T-helper 2 cell treated with Interferon-gamma antibody and Interleukin-4, amounts not matched to agents 5 μg/mL and 100 μg/mL, for 36 hours (primary cell): Measurements from ENCODE around the gene MYO6.

Experiments used
- DNase-seq: peaks from one replicate; pipeline ENCODE4 v3.0.0; 2021; ENCODE audit warnings: low spot score
- H3K27ac Mint-ChIP-seq: one replicate; pipeline ENCODE4 v1.8.0; 2021; ENCODE audit warnings: mild to moderate bottlenecking, mixed read lengths
- H3K27me3 Mint-ChIP-seq: one replicate; pipeline ENCODE4 v1.8.0; 2021; ENCODE audit warnings: low read depth, mixed read lengths
- H3K36me3 Mint-ChIP-seq: one replicate; pipeline ENCODE4 v1.8.0; 2021; ENCODE audit warnings: low read depth, mixed read lengths
- H3K4me1 Mint-ChIP-seq: one replicate; pipeline ENCODE4 v1.8.0; 2021; ENCODE audit warnings: low read depth, mixed read lengths
- H3K4me3 Mint-ChIP-seq: one replicate; pipeline ENCODE4 v1.8.0; 2022; ENCODE audit warnings: mild to moderate bottlenecking, moderate library complexity, mixed read lengths
- H3K9me3 Mint-ChIP-seq: one replicate; pipeline ENCODE4 v1.8.0; 2021; ENCODE audit warnings: mixed read lengths

Gene MYO6

GRCh38 chr6:75940564-75940963 is 191.5 kb downstream of the MYO6 start:
- Mint-ChIP-seq H3K27me3 (peaks cover 9% of the 10 kb centered on the region), H3K27ac (no peak overlapping the region)
- no peak for DNase-seq

GRCh38 chr6:75941509-75941908 is 192.5 kb downstream of the MYO6 start:
- no peaks in the 10 kb centered on the region for H3K36me3 Mint-ChIP-seq
- no peaks in the 10 kb centered on the region for H3K9me3 Mint-ChIP-seq
- no peaks in the 10 kb centered on the region for H3K4me1 Mint-ChIP-seq
- no peak overlapping the region for H3K4me3 Mint-ChIP-seq
- H3K27me3 Mint-ChIP-seq, result peaks cover 1% of the 10 kb centered on the region
- no peak for DNase-seq
- no peak overlapping the region for H3K27ac Mint-ChIP-seq

More at GRCh38 chr6:75940564-75940963, 191.5 kb downstream of the MYO6 start:
- Mint-ChIP-seq H3K4me3 (no peak overlapping the region), H3K9me3 (no peaks in the 10 kb centered on the region), H3K36me3 (no peaks in the 10 kb centered on the region), H3K4me1 (no peaks in the 10 kb centered on the region)

GRCh38 chr6:75943381-75943780 is 194.3 kb downstream of the MYO6 start:
- Mint-ChIP-seq H3K9me3 (no peaks in the 10 kb centered on the region), H3K36me3 (no peaks in the 10 kb centered on the region), H3K27me3 (no peaks in the 10 kb centered on the region), H3K4me1 (no peaks in the 10 kb centered on the region), H3K4me3 (no peak overlapping the region), H3K27ac (no peak overlapping the region)
- no peak for DNase-seq

GRCh38 chr6:75946146-75946831 is 197.2 kb downstream of the MYO6 start:
- Mint-ChIP-seq H3K4me3 (no peak overlapping the region), H3K36me3 (no peaks in the 10 kb centered on the region), H3K9me3 (no peaks in the 10 kb centered on the region), H3K27me3 (no peaks in the 10 kb centered on the region), H3K27ac (no peak overlapping the region), H3K4me1 (no peaks in the 10 kb centered on the region)
- DNase-seq, result no peak

- no peaks in the 10 kb centered on the region for H3K36me3 Mint-ChIP-seq
- no peak overlapping the region for H3K27ac Mint-ChIP-seq
- DNase-seq, result no peak
- H3K4me1 Mint-ChIP-seq, result no peaks in the 10 kb centered on the region
- H3K4me3 Mint-ChIP-seq, result no peak overlapping the region
- no peaks in the 10 kb centered on the region for H3K9me3 Mint-ChIP-seq
- H3K27me3 Mint-ChIP-seq, result no peaks in the 10 kb centered on the region
Measured at GRCh38 chr6:75947935-75948334, 198.9 kb downstream of the MYO6 start.

GRCh38 chr6:75952128-75952527 is 203.1 kb downstream of the MYO6 start:
- no peak for DNase-seq
- Mint-ChIP-seq H3K27ac (no peak overlapping the region), H3K4me3 (no peak overlapping the region), H3K27me3 (no peaks in the 10 kb centered on the region), H3K4me1 (no peaks in the 10 kb centered on the region), H3K36me3 (no peaks in the 10 kb centered on the region), H3K9me3 (no peaks in the 10 kb centered on the region)

- no peaks in the 10 kb centered on the region for H3K4me1 Mint-ChIP-seq
- no peak for DNase-seq
- no peaks in the 10 kb centered on the region for H3K9me3 Mint-ChIP-seq
- H3K4me3 Mint-ChIP-seq, result no peak overlapping the region
- no peaks in the 10 kb centered on the region for H3K27me3 Mint-ChIP-seq
- no peaks in the 10 kb centered on the region for H3K36me3 Mint-ChIP-seq
- no peak overlapping the region for H3K27ac Mint-ChIP-seq
Measured at GRCh38 chr6:75963569-75963968, 214.5 kb downstream of the MYO6 start.

- no peak overlapping the region for H3K27ac Mint-ChIP-seq
- no peaks in the 10 kb centered on the region for H3K27me3 Mint-ChIP-seq
- H3K4me3 Mint-ChIP-seq, result no peak overlapping the region
- no peaks in the 10 kb centered on the region for H3K36me3 Mint-ChIP-seq
- H3K4me1 Mint-ChIP-seq, result no peaks in the 10 kb centered on the region
- no peaks in the 10 kb centered on the region for H3K9me3 Mint-ChIP-seq
- no peak for DNase-seq
Measured at GRCh38 chr6:75968143-75968542, 219.1 kb downstream of the MYO6 start.
